Measurements from ENCODE around the gene LCA5.
"Not testable (repeated sequence)": the region's sequence is repeated elsewhere in the genome, so short reads cannot be mapped to it uniquely, and the experiment has no call there.

Gene LCA5

DNA sequence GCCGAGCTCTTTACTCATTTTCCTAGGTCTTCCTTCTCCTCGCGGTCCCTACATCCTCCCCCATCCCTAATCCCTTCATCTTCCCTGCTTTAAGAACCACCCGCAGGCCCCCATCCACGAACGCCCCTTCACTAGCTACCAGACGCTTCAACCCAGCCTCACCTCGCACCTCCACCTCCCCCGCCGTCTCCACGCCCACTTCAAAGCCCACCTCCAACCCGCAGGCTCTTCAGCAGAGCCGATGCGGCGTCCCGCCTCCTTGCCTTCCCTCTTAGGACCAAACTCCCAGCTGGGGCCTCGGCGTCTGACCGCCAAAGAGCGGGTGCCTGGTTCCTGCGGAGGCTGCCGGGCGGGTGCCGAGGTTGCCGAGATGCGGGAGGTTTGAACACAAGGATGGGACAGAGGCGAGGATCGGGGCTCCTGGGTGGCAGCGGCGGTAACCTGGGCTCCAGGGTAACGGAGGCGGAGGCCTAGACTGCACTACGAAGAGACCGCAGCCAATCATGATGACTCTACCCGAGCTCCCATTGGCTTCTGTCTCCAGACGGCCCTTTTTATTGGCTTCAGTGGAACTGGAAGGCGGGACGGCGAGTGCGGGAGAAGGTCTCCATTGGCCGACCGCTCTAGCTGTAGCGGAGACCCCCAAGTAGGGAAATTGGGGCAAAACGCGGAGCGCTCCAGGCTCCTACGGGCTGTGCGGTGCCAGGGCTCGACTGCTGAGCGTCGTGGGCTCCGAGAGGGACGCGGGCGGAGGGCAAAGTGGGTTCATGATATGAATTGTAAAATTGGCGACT is at the start of gene LCA5:
Gene LCA5, minus strand, starts transcription at position 477 of the 794 bp plus-strand sequence. CDS start 18,536 bp downstream, outside the sequence.
- DNase-seq: peak; percentile 96 to 99

DNA sequence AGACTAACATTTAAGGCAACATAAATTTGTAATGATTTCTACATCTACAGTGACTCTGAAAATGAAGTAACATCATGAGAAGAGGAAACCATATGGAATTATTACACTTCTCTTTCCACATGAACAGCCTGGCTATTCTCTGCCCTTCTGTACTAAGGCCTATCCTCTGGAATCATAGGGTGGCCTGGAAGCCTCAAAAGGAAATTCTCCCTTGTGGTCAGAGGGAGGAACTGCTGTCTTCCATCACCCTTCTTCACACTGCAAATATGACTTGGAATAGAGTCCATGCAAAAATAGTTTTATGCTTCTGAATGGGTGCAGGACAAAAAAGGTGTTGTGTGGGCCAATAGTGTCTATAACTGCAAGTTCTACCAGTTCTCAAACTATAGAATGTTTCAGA is 49.3 kb upstream of the LCA5 start:
- no peak for DNase-seq

DNA sequence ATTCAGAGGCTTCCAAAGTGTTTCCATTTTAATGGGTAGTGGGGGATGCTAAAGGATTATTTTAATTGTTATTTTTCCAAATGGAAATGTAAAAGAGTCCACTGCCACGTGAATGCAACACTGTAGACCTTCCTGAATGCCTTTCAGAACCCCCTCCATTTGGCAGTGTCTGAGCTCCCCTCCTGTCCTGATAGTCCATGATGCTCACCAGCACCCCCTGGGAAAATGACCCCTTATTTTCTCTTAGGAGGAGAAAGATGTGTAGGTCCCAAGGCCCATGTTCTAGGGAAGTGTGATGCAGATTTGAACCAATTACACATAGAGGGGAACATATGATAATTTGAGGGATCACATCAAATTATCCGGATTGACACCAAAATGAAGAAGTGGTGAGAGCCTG is 47.1 kb upstream of the LCA5 start:
- no peak for DNase-seq

DNA sequence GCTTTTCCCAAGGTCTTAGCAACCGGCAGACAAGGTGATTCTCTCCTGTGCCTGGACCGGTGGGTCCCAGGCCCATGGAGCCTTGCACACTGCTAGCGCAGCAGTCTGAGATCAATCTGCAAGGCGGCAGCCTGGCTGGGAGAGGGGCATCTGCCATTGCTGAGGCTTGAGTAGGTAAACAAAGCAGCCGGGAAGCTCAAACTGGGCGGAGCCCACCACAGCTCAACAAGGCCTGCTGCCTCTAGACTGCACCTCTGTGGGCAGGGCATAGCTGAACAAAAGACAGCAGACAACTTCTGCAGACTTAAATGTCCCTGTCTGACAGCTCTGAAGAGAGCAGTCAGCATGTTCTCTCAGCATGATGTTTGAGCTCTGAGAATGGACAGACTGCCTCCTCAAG is 40.7 kb upstream of the LCA5 start:
- DNase-seq: not testable (repeated sequence)

DNA sequence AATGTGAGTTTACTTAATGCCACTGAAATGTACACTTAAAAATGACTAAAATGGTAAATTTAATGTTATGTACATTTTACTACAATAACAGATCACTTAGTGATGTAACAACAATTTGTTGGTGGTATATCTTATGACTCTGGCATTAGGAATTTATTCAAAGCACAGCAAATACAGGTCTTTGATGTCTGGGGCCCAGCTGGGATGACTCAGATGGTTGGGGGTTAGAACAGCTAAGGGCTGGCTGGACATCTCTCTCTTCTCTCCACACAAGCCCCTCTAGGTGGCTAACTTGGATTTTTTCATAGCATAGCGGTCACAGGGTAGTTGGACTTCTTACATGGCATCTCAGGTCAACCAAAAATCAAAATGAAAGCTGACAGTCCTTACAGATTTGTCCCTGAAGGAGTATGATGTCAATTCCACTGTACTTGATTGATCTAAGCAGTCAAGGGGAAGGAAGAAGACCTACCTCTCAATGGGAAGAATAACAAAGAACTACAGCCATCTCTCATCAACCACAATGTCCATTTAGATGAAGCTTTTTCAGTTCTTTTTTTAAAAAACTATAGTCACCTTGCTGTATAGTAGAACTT is 37.5 kb upstream of the LCA5 start:
- no peak for DNase-seq

DNA sequence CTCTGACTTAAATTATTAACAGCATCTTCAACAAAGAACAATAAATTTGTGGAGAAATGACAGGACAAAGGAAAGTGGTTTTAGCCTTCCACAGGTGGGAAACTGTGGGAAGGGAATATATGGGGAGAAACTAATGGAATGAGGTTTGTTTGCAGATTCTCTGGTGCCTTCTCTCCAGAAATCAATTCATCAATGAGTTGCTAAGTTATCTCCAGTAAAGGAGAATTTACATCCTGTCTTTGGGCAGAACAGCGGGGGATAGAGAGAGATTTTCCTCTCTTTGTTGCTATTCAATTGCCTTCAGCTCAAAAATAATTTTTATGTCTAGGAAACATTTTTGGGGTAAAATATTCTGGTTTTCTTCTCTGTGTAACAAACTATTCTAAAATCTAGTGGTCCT is 36.9 kb upstream of the LCA5 start:
- no peak for DNase-seq

DNA sequence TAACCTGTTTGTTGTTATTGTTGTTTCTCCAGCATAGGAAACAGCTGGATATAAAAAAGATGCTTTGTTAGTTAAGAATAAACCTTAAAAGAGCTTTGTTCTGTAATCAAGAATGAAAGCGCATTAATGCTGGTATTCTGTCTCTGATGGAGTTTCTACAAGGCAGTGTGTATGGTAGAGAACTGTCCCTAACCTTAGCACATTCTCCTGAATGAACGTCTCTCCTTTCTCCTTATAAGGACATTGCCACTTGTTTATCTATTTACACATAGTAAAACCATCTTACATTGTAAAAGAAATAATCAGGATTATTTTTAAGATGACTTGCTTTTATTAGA is 33.8 kb upstream of the LCA5 start:
- no peak for DNase-seq

DNA sequence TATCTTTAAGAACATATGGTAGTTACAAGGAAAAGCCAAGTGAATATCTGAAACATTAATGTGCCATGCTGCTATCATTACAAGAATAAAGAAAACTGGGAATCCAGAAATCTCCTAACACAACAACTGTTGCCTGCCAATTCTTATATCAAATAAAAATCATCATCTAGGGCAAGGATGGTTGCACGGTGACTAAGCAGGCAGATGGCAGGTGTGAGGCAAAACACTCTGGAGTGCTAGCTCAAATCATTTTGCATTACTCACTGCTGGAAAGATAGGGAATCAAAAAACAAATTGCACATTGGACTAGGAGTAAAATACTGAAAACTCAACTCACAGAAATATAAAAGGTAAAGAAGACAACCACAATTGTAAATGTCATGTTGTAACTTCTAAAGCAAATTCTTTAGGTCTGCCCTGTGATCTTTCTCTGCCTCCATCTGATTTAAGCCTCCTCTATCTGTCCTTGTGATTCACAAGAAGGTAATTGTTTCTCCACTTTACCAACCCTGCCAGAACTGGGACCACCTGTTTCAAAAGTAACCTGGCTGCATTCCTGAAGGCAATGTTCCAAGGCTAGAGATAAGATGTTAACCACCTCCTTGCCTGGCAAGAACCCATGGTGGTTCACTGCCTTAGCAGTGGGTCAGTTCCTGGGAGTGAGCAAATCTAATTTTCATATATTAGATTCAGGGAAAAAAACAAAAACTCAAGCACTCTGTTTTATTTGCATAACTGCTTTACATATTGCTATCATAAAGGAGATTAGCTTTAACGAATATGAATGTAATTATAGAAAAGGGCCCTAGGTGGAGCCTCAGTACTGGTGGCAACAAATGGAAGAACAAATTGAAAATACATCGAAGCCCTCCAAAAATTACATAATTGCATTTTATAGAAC is 33.1 kb upstream of the LCA5 start:
- DNase-seq: peak; percentile 58 to 67

DNA sequence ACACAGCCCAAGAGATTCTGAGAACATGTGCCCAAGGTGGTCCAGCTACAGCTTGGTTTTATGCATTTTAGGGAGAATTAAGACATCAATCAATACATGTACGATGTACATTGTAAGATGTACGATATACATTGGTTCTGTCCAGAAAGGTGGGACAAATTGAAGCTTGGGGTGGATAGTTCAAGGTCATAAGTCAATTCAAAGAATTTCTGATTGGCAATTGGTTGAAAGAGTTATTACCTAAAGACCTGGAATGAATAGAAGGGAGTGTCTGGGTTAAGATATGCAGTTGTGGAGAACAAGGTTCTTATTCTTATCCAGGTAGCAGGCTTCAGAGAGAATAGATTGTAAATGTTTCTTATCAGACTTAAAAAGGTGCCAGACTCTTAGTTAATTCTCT is 31.8 kb upstream of the LCA5 start:
- no peak for DNase-seq

DNA sequence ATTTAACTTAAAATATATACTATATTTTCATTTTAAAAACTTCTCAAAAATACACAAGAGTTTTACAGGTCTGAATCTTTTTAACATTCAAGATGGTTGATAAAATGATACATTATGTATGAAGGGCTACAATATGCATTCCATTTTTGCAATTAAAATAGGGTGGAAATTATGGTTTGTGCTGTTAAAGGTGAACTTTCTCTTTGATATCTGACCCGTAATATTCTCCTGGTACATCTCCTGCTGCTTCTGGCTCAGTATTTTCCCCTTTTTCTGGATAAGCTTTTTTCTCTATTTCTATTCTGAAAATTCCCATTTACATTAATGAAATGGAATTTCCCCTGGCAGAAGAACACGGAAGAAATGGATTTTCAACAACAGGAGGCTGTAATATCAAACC is 27.4 kb upstream of the LCA5 start:
- no peak for DNase-seq

DNA sequence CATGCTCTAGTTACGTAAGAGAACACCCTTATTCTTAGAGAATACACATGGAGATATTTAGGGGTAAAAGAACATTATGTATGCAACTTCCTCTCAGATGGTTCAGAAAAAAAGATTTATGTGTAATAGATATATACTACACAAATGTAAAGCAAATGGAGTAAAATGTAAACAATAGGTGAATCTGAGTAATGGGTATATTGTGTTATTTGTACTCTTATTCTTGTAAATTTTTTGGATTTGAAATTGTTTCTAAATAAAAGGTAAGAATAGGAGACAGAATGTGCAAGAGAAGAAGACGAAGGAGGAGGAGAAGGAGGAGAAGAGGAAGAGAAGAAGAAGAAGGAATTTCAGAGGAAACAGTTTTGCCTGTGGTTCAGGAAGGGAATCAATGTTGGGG is 22.5 kb upstream of the LCA5 start:
- DNase-seq: no peak

DNA sequence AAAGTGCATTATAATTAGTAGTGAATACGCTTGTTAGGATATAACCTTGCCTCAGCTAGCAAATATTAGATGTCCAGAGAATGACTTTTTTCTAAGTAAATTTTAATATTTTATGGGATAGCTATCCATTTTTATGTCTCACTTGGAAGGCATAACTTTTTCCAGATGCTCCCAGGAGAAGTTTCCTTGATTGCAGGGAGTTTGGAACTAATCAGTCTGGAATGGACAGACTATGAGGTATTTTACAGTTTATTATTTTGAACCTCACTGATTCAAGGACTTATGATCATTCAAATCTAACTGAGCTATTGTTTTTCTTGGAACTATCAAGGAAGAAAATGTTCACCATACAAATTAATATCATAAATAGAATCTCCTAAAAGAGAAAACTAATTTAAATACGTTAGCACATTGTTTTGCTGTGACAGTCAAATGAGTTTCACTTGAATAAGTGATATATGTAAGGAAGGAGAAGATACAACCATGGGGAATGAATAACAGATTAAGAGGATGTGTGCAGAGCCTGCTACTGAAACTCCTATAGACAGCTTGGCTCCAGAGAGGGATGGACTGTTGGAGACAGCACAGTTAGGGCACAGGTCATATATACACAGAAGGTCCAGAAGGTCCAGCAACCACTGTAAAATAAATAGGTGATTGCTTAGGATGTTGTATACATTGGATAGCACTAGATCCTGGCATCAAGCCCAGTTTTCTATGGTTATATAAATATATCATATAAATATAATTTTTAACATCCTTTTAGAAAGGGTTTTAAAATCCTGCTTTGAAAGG is 20.6 kb upstream of the LCA5 start:
- no peak for DNase-seq

DNA sequence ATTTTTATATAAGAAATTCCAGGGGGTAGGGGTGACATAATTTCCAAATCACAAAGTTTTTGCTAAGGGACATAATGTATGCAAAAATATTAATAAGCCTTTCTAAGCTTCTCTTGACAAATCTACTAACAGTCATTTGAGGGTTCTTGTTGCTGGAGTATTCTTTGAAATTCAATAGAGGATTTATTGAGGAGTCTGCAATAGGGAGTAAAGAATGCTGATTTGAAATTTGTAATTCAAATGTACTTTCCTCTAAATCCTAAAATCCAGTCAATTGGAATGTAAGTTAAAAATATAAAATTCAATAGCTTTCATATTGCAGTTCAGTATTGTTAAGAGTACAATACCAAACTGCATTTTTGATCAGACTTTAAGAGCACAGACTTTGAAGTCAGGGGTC is 17.1 kb upstream of the LCA5 start:
- no peak for DNase-seq

DNA sequence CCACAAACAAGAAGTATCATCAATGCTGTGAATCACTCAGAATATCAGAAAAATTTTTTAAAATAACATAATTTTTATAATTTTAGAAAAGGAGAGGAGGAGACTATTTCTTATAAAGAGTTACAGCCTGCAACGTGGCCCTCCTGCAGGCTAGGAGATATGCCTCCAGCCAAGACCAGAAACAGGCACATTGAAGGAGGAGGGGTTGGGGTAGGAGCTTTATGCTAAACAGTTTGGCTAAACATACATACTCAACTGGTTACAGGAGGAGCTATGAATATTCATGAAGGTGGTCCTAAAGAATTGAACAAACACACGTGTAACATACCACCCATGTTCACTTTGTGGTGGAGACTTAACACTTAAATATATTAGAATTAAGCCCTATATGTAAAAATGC is 14.2 kb upstream of the LCA5 start:
- DNase-seq: no peak

DNA sequence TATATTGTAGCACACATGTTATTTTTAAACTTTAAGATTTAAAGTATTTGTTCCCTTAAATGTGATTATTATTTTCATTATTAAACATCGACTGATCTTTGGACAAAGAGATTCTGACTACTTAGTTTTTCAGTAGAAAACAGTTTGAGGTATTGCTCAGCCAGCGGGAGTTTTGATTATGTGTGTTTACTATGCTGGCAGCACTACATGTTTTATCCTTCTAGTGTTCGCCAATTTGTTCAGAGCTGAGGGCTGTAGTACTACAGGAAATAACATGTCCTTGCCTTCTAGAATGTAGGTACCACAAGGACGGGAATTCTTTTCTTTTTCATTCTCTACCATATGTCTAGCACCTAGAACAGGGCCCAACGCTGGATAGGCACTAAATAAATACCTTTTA is 11.1 kb upstream of the LCA5 start:
- peak; percentile 6 to 45 for DNase-seq

DNA sequence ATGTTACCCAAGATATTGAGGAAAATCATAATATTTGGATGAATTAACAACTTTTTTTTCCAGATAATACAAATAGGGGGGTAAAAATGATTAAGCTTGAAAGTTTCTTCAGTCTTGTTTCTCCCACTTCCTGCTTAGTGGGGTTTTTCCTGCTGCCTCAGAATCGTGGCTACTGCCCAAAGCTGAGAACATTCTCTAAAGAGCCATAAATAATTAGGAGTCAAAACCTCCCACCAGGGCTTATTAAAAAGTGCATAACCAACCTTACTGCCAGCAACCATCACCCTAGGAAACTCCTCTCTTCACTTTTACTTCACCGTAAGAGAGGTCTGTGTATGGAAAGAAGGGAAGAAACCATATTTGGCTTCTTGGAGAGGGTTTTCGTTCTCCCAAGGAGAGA is 9.0 kb upstream of the LCA5 start:
- no peak for DNase-seq

DNA sequence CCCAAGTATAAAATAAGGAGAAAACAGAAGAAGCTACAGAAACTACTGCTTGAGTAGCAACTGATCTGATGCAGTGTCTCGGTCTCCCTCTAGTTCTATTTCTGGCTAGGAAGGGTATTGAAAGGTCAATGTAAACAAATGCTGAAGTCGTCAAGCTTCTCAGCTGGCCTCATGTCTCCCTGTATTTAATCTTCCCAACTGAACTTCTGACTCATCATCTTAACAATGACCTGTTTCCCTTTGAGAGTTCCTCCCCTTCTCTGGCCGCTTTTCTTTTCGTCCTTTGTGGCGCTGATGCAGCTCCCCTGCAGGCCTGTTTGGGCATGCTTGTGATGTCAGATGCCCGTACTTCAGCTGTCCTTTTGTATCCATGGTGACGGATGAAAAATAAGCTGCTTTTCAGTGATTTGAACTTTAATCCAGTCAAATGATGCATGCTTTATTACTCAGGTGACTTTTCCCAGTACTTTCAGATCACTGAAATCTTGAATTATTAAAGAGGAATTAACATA is 7.8 kb upstream of the LCA5 start:
- peak; percentile 90 to 92 for DNase-seq

DNA sequence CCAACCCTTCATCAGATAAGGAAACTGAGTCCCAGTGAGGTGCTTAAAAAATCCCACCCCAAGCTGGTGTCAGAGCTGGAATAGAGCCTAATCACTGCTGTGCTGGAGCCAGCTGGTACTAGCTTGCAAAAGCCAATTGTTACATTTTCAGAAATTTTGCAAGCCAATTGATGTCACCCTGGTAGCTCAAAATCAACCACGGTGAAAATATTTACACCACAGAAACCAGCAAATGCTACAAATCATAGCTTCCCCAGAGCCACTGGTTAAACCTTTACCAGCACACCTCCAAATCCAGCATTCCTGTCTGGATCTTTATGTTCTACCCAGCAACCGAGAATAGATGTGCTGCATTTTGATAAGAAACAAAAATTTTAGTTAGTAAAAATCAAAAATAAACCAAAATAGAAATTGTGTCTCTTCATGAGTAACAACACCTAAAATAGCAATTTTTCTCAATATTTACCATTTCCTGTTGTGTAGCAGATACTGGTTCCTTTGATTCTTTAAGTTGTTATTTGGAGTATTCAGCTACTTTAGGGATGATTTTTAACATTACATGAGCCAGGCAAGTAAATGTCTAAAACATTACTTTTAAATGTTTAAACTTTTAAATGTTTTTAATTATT is 7.2 kb upstream of the LCA5 start:
- DNase-seq: peak in 1 of 2 experiments; percentile 44

DNA sequence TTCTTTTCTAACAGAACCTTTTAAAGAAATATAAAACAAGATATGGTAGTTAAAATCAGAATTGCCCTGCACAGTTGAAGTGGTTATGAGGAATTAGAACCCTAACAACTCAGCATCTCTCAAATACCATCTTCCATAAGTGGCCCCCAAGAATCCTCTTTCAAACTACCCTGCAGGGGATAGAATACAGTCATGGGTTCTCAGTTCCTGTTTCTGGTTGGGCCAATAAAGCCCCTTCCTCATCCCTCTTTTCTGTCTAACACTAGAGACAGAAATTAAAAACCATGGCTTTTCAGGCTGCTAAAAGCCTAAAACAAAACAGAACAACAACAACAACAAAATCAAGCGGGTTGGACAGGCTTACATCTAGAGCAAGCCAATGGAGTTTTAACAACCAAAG is 6.7 kb upstream of the LCA5 start:
- no peak for DNase-seq

DNA sequence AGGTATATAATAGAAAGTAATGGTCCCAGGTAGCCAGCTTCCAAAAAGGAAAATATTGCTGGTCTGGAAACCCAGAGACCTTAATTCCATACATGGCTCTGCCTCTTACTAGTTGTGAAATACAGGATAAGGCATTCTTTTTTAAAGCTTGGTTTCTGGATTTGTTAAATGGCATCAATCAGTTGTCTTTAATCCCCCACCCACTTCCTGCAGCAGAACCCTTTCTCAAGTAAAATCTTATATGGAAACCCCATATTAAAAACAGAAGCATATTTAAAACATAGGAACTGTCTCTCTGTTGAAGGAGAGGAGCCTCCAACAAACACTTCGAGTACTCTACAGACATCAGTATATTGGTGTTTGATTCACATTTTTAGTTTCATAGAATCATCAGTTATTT is 6.2 kb upstream of the LCA5 start:
- no peak for DNase-seq

DNA sequence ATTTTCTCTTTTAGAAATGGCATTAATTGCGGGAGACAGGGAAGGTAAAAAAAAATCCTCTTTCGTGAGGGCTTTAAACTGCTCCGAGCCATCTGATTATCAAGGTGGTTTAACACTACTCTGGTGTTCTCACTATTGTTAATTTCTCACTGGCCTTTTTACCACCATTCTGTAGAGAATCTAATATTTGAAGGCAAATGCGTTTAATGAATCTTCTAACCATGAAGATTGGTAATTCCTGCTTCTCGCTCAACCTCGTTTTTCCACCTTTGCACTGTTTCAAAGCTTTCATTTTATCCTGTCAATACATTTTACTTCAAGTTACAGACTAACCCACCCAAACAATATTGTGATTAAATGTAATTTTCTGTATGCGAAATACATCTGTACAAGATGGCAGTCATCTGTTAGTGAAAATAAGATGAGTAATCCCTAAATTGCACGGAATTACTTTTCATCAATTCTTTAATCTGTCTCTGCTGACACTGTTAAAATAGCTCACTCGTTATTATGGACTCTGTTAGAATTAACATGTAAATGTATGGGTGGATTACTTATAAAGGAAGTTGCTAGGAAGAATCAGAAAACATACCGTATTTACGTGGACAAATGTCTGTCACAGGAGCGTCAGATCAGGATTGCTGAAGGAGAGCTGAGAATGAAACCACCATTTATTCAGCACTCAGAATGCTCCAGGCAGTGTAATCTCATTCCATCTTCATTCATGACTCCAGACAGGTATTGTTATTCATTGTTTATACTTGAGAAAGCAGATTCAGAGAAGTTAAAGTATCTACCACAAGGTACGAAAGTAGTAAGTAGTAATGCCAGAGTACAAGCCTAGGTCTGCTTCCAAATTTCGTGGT is 1.1 kb upstream of the LCA5 start:
- peak in 1 of 2 experiments; percentile 32 for DNase-seq

All from NCI-H2081 (cell line).